Loucy (cell line): ENCODE data around the gene GLDC.
A peak's percentile ranks its signal among the peaks of the same experiment; 100 is the strongest.

Experiments
- H2AFZ ChIP-seq: fragments of 200-600 bp; sonication (generic); 2 replicates; pipeline ENCODE4 v1.6.0; 2016; ENCODE audit warnings: antibody characterized with exemption, mild to moderate bottlenecking, low read length, moderate library complexity
- H3F3A ChIP-seq: fragments of 200-600 bp; 2 replicates; pipeline ENCODE4 v1.6.0; 2016; ENCODE audit warnings: antibody characterized with exemption, low read depth, mild to moderate bottlenecking
- H3K27me3 ChIP-seq: fragments of 200-600 bp; sonication (generic); 2 replicates; pipeline ENCODE4 v1.6.1; 2014; ENCODE audit warnings: low read length, mild to moderate bottlenecking; ENCODE audit not compliant: insufficient read depth, poor library complexity, severe bottlenecking
- H3K36me3 ChIP-seq: fragments of 200-600 bp; sonication (generic); 2 replicates; pipeline ENCODE4 v1.6.1; 2016; ENCODE audit warnings: low read length; ENCODE audit not compliant: insufficient read depth
- H3K4me1 ChIP-seq: fragments of 200-600 bp; sonication (generic); 2 replicates; pipeline ENCODE4 v1.5.1; 2014; ENCODE audit warnings: low read length, mild to moderate bottlenecking; ENCODE audit not compliant: insufficient read depth, poor library complexity, severe bottlenecking
- H3K4me2 ChIP-seq: fragments of 200-600 bp; sonication (generic); 2 replicates; pipeline ENCODE4 v1.6.0; 2014; ENCODE audit warnings: antibody characterized with exemption, low read length, low read depth, mild to moderate bottlenecking; ENCODE audit not compliant: poor library complexity, severe bottlenecking
- H3K4me3 ChIP-seq: fragments of 200-600 bp; sonication (generic); 2 replicates; pipeline ENCODE4 v1.5.1; 2014; ENCODE audit warnings: low read length, mild to moderate bottlenecking, mixed read lengths; ENCODE audit not compliant: poor library complexity, severe bottlenecking
- H3K79me2 ChIP-seq: fragments of 200-600 bp; sonication (generic); 2 replicates; pipeline ENCODE4 v1.6.1; 2014; ENCODE audit warnings: low read length; ENCODE audit not compliant: insufficient read depth
- H3K9ac ChIP-seq: fragments of 200-600 bp; sonication (generic); 2 replicates; pipeline ENCODE4 v1.6.0; 2014; ENCODE audit warnings: mild to moderate bottlenecking, low read depth, low read length, moderate library complexity; ENCODE audit not compliant: poor library complexity, severe bottlenecking
- H3K9me2 ChIP-seq: fragments of 200-600 bp; sonication (generic); replicated peaks from 2 replicates; pipeline ENCODE4 v1.6.1; 2016; ENCODE audit warnings: low read depth, low read length, mixed read lengths
- H3K9me3 ChIP-seq: fragments of 200-600 bp; sonication (generic); 2 replicates; pipeline ENCODE4 v1.6.1; 2014; ENCODE audit warnings: mild to moderate bottlenecking, antibody characterized with exemption, low read length, low read depth; ENCODE audit not compliant: insufficient read depth
- H4K20me1 ChIP-seq: fragments of 200-600 bp; sonication (generic); 2 replicates; pipeline ENCODE4 v1.6.0; 2014; ENCODE audit warnings: antibody characterized with exemption, low read length, mild to moderate bottlenecking; ENCODE audit not compliant: insufficient read depth, poor library complexity, severe bottlenecking
- CTCF ChIP-seq: fragments of 200-600 bp; sonication (generic); conservative IDR thresholded peaks from 2 replicates; pipeline ENCODE4 v1.5.1; 2014; ENCODE audit warnings: mild to moderate bottlenecking, antibody characterized with exemption, low read length
- EZH2phosphoT487 ChIP-seq: fragments of 200-600 bp; IDR thresholded peaks from 2 replicates; pipeline ENCODE4 v1.6.1; 2018; ENCODE audit warnings: antibody characterized with exemption, mild to moderate bottlenecking, moderate library complexity, borderline replicate concordance

The GLDC gene

DNA sequence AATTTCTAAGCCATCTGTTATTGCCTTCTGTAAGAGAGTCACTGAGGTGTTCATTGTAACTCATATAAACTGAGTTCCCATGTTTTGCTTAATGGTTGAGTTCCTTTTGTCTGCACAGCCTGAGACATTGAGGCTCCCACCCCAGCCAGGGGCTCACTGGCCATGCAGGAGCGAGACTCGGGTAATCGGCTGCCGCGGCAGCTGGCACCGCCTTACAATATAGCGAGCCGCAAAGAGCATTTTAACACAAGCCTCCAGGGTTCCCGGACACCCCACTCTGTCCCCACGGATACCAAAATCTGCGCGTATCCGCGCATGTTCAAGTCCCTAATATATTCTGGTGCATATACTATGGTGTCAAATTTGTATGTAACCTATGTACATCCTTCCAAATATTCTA, 24.4 kb upstream of the GLDC start:
- Histone ChIP-seq H4K20me1 (no peaks in the 10 kb centered on the region), H3K4me1 (peaks cover 8% of the 10 kb centered on the region), H3F3A (no peaks in the 10 kb centered on the region), H3K4me2 (no peak overlapping the region), H3K9me3 (no peaks in the 10 kb centered on the region), H3K36me3 (no peaks in the 10 kb centered on the region), H3K27me3 (no peaks in the 10 kb centered on the region), H3K4me3 (no peak overlapping the region), H2AFZ (no peak overlapping the region), H3K9me2 (no peaks in the 10 kb centered on the region), H3K79me2 (no peaks in the 10 kb centered on the region), H3K9ac (no peak overlapping the region)
- TF ChIP-seq EZH2phosphoT487 (no peak), CTCF (no peak)

GRCh38 chr9:6667633-6668280, 22.2 kb upstream of the GLDC start:
- no peaks in the 10 kb centered on the region for H4K20me1 ChIP-seq
- no peaks in the 10 kb centered on the region for H3K79me2 ChIP-seq
- H3K4me2 ChIP-seq = no peak overlapping the region
- no peak overlapping the region for H3K4me3 ChIP-seq
- H2AFZ ChIP-seq = 0 out of 2 replicates have a peak overlapping the region, but pooled peaks have one; percentile 55
- H3K9me3 ChIP-seq = no peaks in the 10 kb centered on the region
- H3K9ac ChIP-seq = no peak overlapping the region
- H3F3A ChIP-seq = no peaks in the 10 kb centered on the region
- H3K9me2 ChIP-seq = no peaks in the 10 kb centered on the region
- H3K4me1 ChIP-seq = no peaks in the 10 kb centered on the region
- TF ChIP-seq EZH2phosphoT487 = no peak
- peak; percentile 73 for TF ChIP-seq CTCF
- H3K36me3 ChIP-seq = no peaks in the 10 kb centered on the region
- H3K27me3 ChIP-seq = no peaks in the 10 kb centered on the region

GRCh38 chr9:6667080-6667479, 21.6 kb upstream of the GLDC start:
- H3K4me2 ChIP-seq = no peak overlapping the region
- no peak overlapping the region for H2AFZ ChIP-seq
- no peaks in the 10 kb centered on the region for H3K4me1 ChIP-seq
- H3K36me3 ChIP-seq = no peaks in the 10 kb centered on the region
- H3K27me3 ChIP-seq = no peaks in the 10 kb centered on the region
- H3F3A ChIP-seq = no peaks in the 10 kb centered on the region
- TF ChIP-seq EZH2phosphoT487 = no peak
- no peak for TF ChIP-seq CTCF
- no peaks in the 10 kb centered on the region for H3K79me2 ChIP-seq
- no peaks in the 10 kb centered on the region for H3K9me3 ChIP-seq
- H3K9me2 ChIP-seq = no peaks in the 10 kb centered on the region
- no peaks in the 10 kb centered on the region for H4K20me1 ChIP-seq
- no peak overlapping the region for H3K4me3 ChIP-seq
- no peak overlapping the region for H3K9ac ChIP-seq
